ENCODE measurements around the gene JMJD7. TPM values are rescaled to one million over a fixed set of nuclear protein-coding genes. Genes with fewer than 3 reads are reported as not detected.

The JMJD7 gene
- total RNA-seq, 2 experiments from 2014 or later, result 18.7 to 19.8 TPM

- H3K9me3 Mint-ChIP-seq, result no peaks in the 10 kb centered on the region
- no peak for DNase-seq
- H3K27ac Mint-ChIP-seq, result no peak overlapping the region
- CTCF ChIA-PET, result interaction anchor here (5.0 to 6.5 kb wide), 2 partner anchors 25 to 41 kb away, joined by 32 to 177 read pairs; partner anchors contain the start of gene MAPKBP1
- H3K4me3 Mint-ChIP-seq, result no peak overlapping the region
- peaks cover 2% of the 10 kb centered on the region for H3K36me3 Mint-ChIP-seq (ENCODE audit: low read depth)
- intact Hi-C loops (cut with micrococcal nuclease), result no loop called here
- H3K4me1 Mint-ChIP-seq (ENCODE audit: low read depth), result peaks cover 6% of the 10 kb centered on the region
- no peaks in the 10 kb centered on the region for H3K27me3 Mint-ChIP-seq (ENCODE audit: low read depth)
Measured at GRCh38 chr15:41814534-41814933, 13.4 kb upstream of the JMJD7 start.

- intact Hi-C loops (cut with micrococcal nuclease), result no loop called here
- DNase-seq, result no peak
- peaks cover 2% of the 10 kb centered on the region for H3K36me3 Mint-ChIP-seq (ENCODE audit: low read depth)
- H3K27me3 Mint-ChIP-seq (ENCODE audit: low read depth), result no peaks in the 10 kb centered on the region
- H3K9me3 Mint-ChIP-seq, result no peaks in the 10 kb centered on the region
- H3K4me3 Mint-ChIP-seq, result no peak overlapping the region
- H3K4me1 Mint-ChIP-seq (ENCODE audit: low read depth), result no peaks in the 10 kb centered on the region
- H3K27ac Mint-ChIP-seq, result no peak overlapping the region
- CTCF ChIA-PET, result interaction anchor here (1.2 to 2.4 kb wide), 2 partner anchors 43 to 213 kb away, joined by 4 to 8 read pairs; no protein-coding TSS in a partner anchor
Measured at GRCh38 chr15:41816788-41817187, 11.1 kb upstream of the JMJD7 start.

- Mint-ChIP-seq H3K4me3 (no peak overlapping the region), H3K27ac (no peak overlapping the region), H3K4me1 (ENCODE audit: low read depth) (no peaks in the 10 kb centered on the region), H3K9me3 (no peaks in the 10 kb centered on the region), H3K27me3 (ENCODE audit: low read depth) (no peaks in the 10 kb centered on the region), H3K36me3 (ENCODE audit: low read depth) (peaks cover 2% of the 10 kb centered on the region)
- CTCF ChIA-PET, result interaction anchor here (1.2 to 2.4 kb wide), 2 partner anchors 44 to 214 kb away, joined by 4 to 8 read pairs; no protein-coding TSS in a partner anchor
- DNase-seq, result no peak
- intact Hi-C loops (cut with micrococcal nuclease), result no loop called here
Measured at GRCh38 chr15:41817327-41817726, 10.6 kb upstream of the JMJD7 start.

- Mint-ChIP-seq H3K9me3 (no peaks in the 10 kb centered on the region), H3K27me3 (ENCODE audit: low read depth) (no peaks in the 10 kb centered on the region), H3K4me1 (ENCODE audit: low read depth) (no peaks in the 10 kb centered on the region), H3K36me3 (ENCODE audit: low read depth) (peaks cover 2% of the 10 kb centered on the region), H3K27ac (no peak overlapping the region), H3K4me3 (no peak overlapping the region)
- DNase-seq, result no peak
- intact Hi-C loops (cut with micrococcal nuclease), result no loop called here
- CTCF ChIA-PET, result interaction anchor here (1.2 to 2.4 kb wide), 2 partner anchors 44 to 214 kb away, joined by 4 to 8 read pairs; no protein-coding TSS in a partner anchor
Measured at GRCh38 chr15:41817781-41818180, 10.1 kb upstream of the JMJD7 start.

GRCh38 chr15:41819455-41820050, 8.3 kb upstream of the JMJD7 start:
- H3K4me3 Mint-ChIP-seq, result no peak overlapping the region
- no peaks in the 10 kb centered on the region for H3K9me3 Mint-ChIP-seq
- CTCF ChIA-PET, result interaction anchor here (0.6 to 3.4 kb wide), 3 partner anchors 8 to 311 kb away, joined by 3 to 12 read pairs (median 3); partner anchors contain the start of gene MAPKBP1
- intact Hi-C loops (cut with micrococcal nuclease), result no loop called here
- no peak for DNase-seq
- no peak overlapping the region for H3K27ac Mint-ChIP-seq
- H3K36me3 Mint-ChIP-seq (ENCODE audit: low read depth), result peaks cover 4% of the 10 kb centered on the region
- H3K27me3 Mint-ChIP-seq (ENCODE audit: low read depth), result no peaks in the 10 kb centered on the region
- no peaks in the 10 kb centered on the region for H3K4me1 Mint-ChIP-seq (ENCODE audit: low read depth)

GRCh38 chr15:41820791-41821423, 7.0 kb upstream of the JMJD7 start:
- Mint-ChIP-seq H3K36me3 (ENCODE audit: low read depth) (peaks cover 4% of the 10 kb centered on the region), H3K27me3 (ENCODE audit: low read depth) (no peaks in the 10 kb centered on the region), H3K4me3 (no peak overlapping the region), H3K9me3 (no peaks in the 10 kb centered on the region), H3K4me1 (ENCODE audit: low read depth) (no peaks in the 10 kb centered on the region), H3K27ac (no peak overlapping the region)
- intact Hi-C loops (cut with micrococcal nuclease), result no loop called here
- CTCF ChIA-PET, result interaction anchor here (0.9 to 3.4 kb wide), 2 partner anchors 10 to 47 kb away, joined by 3 to 12 read pairs; partner anchors contain the start of gene MAPKBP1
- DNase-seq, result no peak

- Mint-ChIP-seq H3K9me3 (no peaks in the 10 kb centered on the region), H3K4me3 (no peak overlapping the region), H3K27me3 (ENCODE audit: low read depth) (no peaks in the 10 kb centered on the region), H3K36me3 (ENCODE audit: low read depth) (peaks cover 4% of the 10 kb centered on the region), H3K4me1 (ENCODE audit: low read depth) (peaks cover 3% of the 10 kb centered on the region), H3K27ac (no peak overlapping the region)
- CTCF ChIA-PET, result interaction anchor here (3.4 kb wide), 1 partner anchor 11 kb away, joined by 12 read pairs; no protein-coding TSS in a partner anchor
- DNase-seq, result no peak
- intact Hi-C loops (cut with micrococcal nuclease), result no loop called here
Measured at GRCh38 chr15:41821831-41822230, 6.1 kb upstream of the JMJD7 start.

GRCh38 chr15:41822471-41822870, 5.4 kb upstream of the JMJD7 start:
- CTCF ChIA-PET, result interaction anchor here (3.4 kb wide), 1 partner anchor 11 kb away, joined by 12 read pairs; no protein-coding TSS in a partner anchor
- Mint-ChIP-seq H3K9me3 (no peaks in the 10 kb centered on the region), H3K27ac (no peak overlapping the region), H3K27me3 (ENCODE audit: low read depth) (no peaks in the 10 kb centered on the region), H3K36me3 (ENCODE audit: low read depth) (peaks cover 4% of the 10 kb centered on the region), H3K4me1 (ENCODE audit: low read depth) (peaks cover 3% of the 10 kb centered on the region), H3K4me3 (no peak overlapping the region)
- DNase-seq, result no peak
- intact Hi-C loops (cut with micrococcal nuclease), result no loop called here

- Mint-ChIP-seq H3K36me3 (ENCODE audit: low read depth) (peaks cover 4% of the 10 kb centered on the region), H3K4me1 (ENCODE audit: low read depth) (peaks cover 7% of the 10 kb centered on the region), H3K27me3 (ENCODE audit: low read depth) (no peaks in the 10 kb centered on the region), H3K4me3 (no peak overlapping the region), H3K27ac (no peak overlapping the region), H3K9me3 (no peaks in the 10 kb centered on the region)
- intact Hi-C loops (cut with micrococcal nuclease), result no loop called here
- CTCF ChIA-PET, result no interaction called here
- no peak for DNase-seq
Measured at GRCh38 chr15:41822957-41823356, 4.9 kb upstream of the JMJD7 start.

- DNase-seq, result no peak
- Mint-ChIP-seq H3K27ac (no peak overlapping the region), H3K27me3 (ENCODE audit: low read depth) (no peaks in the 10 kb centered on the region), H3K4me3 (no peak overlapping the region), H3K4me1 (ENCODE audit: low read depth) (peaks cover 7% of the 10 kb centered on the region), H3K36me3 (ENCODE audit: low read depth) (peaks cover 4% of the 10 kb centered on the region), H3K9me3 (no peaks in the 10 kb centered on the region)
- intact Hi-C loops (cut with micrococcal nuclease), result no loop called here
- CTCF ChIA-PET, result interaction anchor here (0.5 kb wide), 1 partner anchor 116 kb away, joined by 7 read pairs; no protein-coding TSS in a partner anchor
Measured at GRCh38 chr15:41823502-41823901, 4.4 kb upstream of the JMJD7 start.

- Mint-ChIP-seq H3K27me3 (ENCODE audit: low read depth) (no peaks in the 10 kb centered on the region), H3K4me3 (no peak overlapping the region), H3K36me3 (ENCODE audit: low read depth) (peaks cover 2% of the 10 kb centered on the region), H3K4me1 (ENCODE audit: low read depth) (peaks cover 12% of the 10 kb centered on the region), H3K27ac (no peak overlapping the region), H3K9me3 (no peaks in the 10 kb centered on the region)
- intact Hi-C loops (cut with micrococcal nuclease), result no loop called here
- no peak for DNase-seq
- CTCF ChIA-PET, result interaction anchor here (0.5 kb wide), 1 partner anchor 115 kb away, joined by 7 read pairs; no protein-coding TSS in a partner anchor
Measured at GRCh38 chr15:41824062-41824745, 3.7 kb upstream of the JMJD7 start.

GRCh38 chr15:41825145-41825544, 2.7 kb upstream of the JMJD7 start:
- Mint-ChIP-seq H3K4me1 (ENCODE audit: low read depth) (peaks cover 19% of the 10 kb centered on the region), H3K27me3 (ENCODE audit: low read depth) (no peaks in the 10 kb centered on the region), H3K27ac (no peak overlapping the region), H3K9me3 (no peaks in the 10 kb centered on the region), H3K4me3 (no peak overlapping the region), H3K36me3 (ENCODE audit: low read depth) (peaks cover 2% of the 10 kb centered on the region)
- intact Hi-C loops (cut with micrococcal nuclease), result loop anchor here (5.0 kb wide), 1 partner anchor 268 kb away; the partner anchor contains the start of gene TYRO3
- DNase-seq, result no peak
- CTCF ChIA-PET, result interaction anchor here (1.5 kb wide), 1 partner anchor 51 kb away, joined by 7 read pairs; the partner anchor contains the start of gene MAPKBP1
